ENCODE results near the gene POPDC2. TPM values are rescaled to one million over a fixed set of nuclear protein-coding genes. Genes with fewer than 3 reads are reported as not detected.

POPDC2 gene
- total and polyA plus RNA-seq, 2 donors (not counting 1 experiment from before 2014, with no cell fraction given) = 8.0 to 9.5 TPM

DNA sequence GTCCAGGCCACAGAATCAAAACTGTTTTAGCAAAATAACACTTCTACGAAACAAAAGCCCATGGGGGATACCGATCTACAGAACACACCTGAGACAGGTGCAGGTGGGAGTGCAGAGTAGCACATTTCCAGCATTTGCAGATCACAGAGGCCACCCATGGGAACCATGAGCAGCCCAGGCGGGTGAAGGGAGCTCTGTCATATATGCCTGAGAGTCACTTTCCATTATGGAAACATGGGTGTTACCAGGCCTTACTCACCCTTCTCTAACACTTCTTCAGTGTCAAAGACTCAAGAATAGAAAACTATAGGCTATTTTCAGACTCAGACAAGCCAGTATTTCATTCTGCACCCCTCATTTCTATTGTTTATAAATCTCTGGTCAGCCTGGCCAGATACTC is 59.2 kb downstream of the POPDC2 start:
- H3K4me2 ChIP-seq (replicated peaks; ENCODE audit: low read depth, low read length, poor library complexity, severe bottlenecking) = no peak overlapping the region
- WGBS (ENCODE audit: insufficient coverage) = 88% methylated on average over 3 of the region's 3 CpGs
- DNase-seq (no peak), ATAC-seq (ENCODE audit: low read depth) (no peak)
- H3K9me3 ChIP-seq (ENCODE audit: control extremely low read depth in 1 of 3, control insufficient read depth in 2 of 3, insufficient read depth in 1 of 3, low read length in 2 of 3) = no peaks in the 10 kb centered on the region
- TF ChIP-seq EZH2 (IDR thresholded peaks at IDR 0.05; ENCODE audit: borderline replicate concordance, insufficient read depth, low read depth, low read length, poor library complexity, severe bottlenecking) = no peak
- TF ChIP-seq, protein P1, sequence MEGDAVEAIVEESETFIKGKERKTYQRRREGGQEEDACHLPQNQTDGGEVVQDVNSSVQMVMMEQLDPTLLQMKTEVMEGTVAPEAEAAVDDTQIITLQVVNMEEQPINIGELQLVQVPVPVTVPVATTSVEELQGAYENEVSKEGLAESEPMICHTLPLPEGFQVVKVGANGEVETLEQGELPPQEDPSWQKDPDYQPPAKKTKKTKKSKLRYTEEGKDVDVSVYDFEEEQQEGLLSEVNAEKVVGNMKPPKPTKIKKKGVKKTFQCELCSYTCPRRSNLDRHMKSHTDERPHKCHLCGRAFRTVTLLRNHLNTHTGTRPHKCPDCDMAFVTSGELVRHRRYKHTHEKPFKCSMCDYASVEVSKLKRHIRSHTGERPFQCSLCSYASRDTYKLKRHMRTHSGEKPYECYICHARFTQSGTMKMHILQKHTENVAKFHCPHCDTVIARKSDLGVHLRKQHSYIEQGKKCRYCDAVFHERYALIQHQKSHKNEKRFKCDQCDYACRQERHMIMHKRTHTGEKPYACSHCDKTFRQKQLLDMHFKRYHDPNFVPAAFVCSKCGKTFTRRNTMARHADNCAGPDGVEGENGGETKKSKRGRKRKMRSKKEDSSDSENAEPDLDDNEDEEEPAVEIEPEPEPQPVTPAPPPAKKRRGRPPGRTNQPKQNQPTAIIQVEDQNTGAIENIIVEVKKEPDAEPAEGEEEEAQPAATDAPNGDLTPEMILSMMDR (IDR thresholded peaks at IDR 0.05) = no peak
- no peak overlapping the region for H3K27ac ChIP-seq (ENCODE audit: low read length in 2 of 2)
- ChIA-PET POLR2A (no interaction called here), CTCF (interaction anchor here (0.6 to 1.6 kb wide), 7 partner anchors 12 to 219 kb away, joined by 3 to 9 read pairs (median 4); partner anchors contain the start of gene ADPRH)
- Mint-ChIP-seq H3K27ac (no peak overlapping the region), H3K4me1 (peaks cover 32% of the 10 kb centered on the region), H3K27me3 (no peaks in the 10 kb centered on the region), H3K4me3 (no peak overlapping the region), H3K9me3 (ENCODE audit: insufficient read depth) (no peaks in the 10 kb centered on the region)
- H3K9ac ChIP-seq (ENCODE audit: low read length) = no peak overlapping the region
- H3K27me3 ChIP-seq (replicated peaks in 1 of 4; ENCODE audit: control extremely low read depth in 1 of 4, control insufficient read depth in 3 of 4, insufficient read depth in 4 of 4, low read length in 3 of 4) = no peaks in the 10 kb centered on the region
- H3K4me1 ChIP-seq (ENCODE audit: control insufficient read depth in 2 of 2, insufficient read depth in 2 of 2, low read length in 2 of 2) = peaks cover 4 to 10% of the 10 kb centered on the region in 2 donors
- H4K20me1 ChIP-seq (ENCODE audit: control insufficient read depth, insufficient read depth, low read length, poor library complexity, severe bottlenecking) = no peaks in the 10 kb centered on the region
- H2AFZ ChIP-seq (ENCODE audit: insufficient read depth, low read depth, low read length, poor library complexity, severe bottlenecking) = peak overlapping the region; percentile 14
- H3K36me3 ChIP-seq (replicated peaks in 1 of 2; ENCODE audit: control extremely low read depth in 1 of 2, control insufficient read depth in 1 of 2, extremely low read depth in 1 of 2, insufficient read depth in 2 of 2, low read length in 1 of 2) = no peaks in the 10 kb centered on the region
- H3K4me3 ChIP-seq (ENCODE audit: control extremely low read depth in 1 of 5, extremely low read depth in 1 of 5, insufficient read depth in 1 of 5, low read depth in 2 of 5, low read length in 4 of 5) = no peak overlapping the region
- no peaks in the 10 kb centered on the region for H3K79me2 ChIP-seq (ENCODE audit: control insufficient read depth, insufficient read depth, low read length)
- intact Hi-C loops (cut with micrococcal nuclease) = no loop called here

DNA sequence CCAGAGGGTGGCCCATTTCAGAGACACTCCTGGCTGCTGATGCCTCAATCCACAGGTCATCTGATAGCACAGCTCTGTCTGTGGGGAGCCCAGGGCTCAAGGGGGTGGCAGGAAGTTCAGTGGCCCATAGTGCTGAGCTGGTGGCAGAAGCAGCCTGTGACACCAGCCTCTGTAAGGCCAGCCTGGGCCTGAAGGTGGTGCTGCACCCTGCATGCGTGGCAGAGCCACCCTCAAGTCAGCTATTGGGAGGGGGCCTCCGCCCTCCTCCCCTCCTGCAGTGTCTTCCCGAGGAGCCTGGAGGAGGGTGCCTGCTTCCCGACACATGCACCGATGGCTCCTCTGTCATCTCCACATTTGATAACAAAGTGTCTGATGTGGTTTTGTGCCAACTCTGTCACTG is 59.7 kb downstream of the POPDC2 start:
- H3K4me3 Mint-ChIP-seq = no peak overlapping the region
- Histone ChIP-seq H3K27me3 (replicated peaks in 1 of 4; ENCODE audit: control extremely low read depth in 1 of 4, control insufficient read depth in 3 of 4, insufficient read depth in 4 of 4, low read length in 3 of 4) (no peaks in the 10 kb centered on the region), H3K36me3 (replicated peaks in 1 of 2; ENCODE audit: control extremely low read depth in 1 of 2, control insufficient read depth in 1 of 2, extremely low read depth in 1 of 2, insufficient read depth in 2 of 2, low read length in 1 of 2) (no peaks in the 10 kb centered on the region), H3K79me2 (ENCODE audit: control insufficient read depth, insufficient read depth, low read length) (no peaks in the 10 kb centered on the region), H4K20me1 (ENCODE audit: control insufficient read depth, insufficient read depth, low read length, poor library complexity, severe bottlenecking) (no peaks in the 10 kb centered on the region), H3K27ac (ENCODE audit: low read length in 2 of 2) (no peak overlapping the region), H3K4me2 (replicated peaks; ENCODE audit: low read depth, low read length, poor library complexity, severe bottlenecking) (no peak overlapping the region), H3K4me3 (ENCODE audit: control extremely low read depth in 1 of 5, extremely low read depth in 1 of 5, insufficient read depth in 1 of 5, low read depth in 2 of 5, low read length in 4 of 5) (no peak overlapping the region), H2AFZ (ENCODE audit: insufficient read depth, low read depth, low read length, poor library complexity, severe bottlenecking) (peak overlapping the region; percentile 14), H3K9ac (ENCODE audit: low read length) (no peak overlapping the region), H3K4me1 (ENCODE audit: control insufficient read depth in 2 of 2, insufficient read depth in 2 of 2, low read length in 2 of 2) (peaks cover 7 to 15% of the 10 kb centered on the region in 2 donors), H3K9me3 (ENCODE audit: control extremely low read depth in 1 of 3, control insufficient read depth in 2 of 3, insufficient read depth in 1 of 3, low read length in 2 of 3) (no peaks in the 10 kb centered on the region)
- H3K9me3 Mint-ChIP-seq (ENCODE audit: insufficient read depth) = no peaks in the 10 kb centered on the region
- no peaks in the 10 kb centered on the region for H3K27me3 Mint-ChIP-seq
- no peak for TF ChIP-seq EZH2 (IDR thresholded peaks at IDR 0.05; ENCODE audit: borderline replicate concordance, insufficient read depth, low read depth, low read length, poor library complexity, severe bottlenecking)
- TF ChIP-seq, protein P1 (IDR thresholded peaks at IDR 0.05) = peak; percentile 43
- DNase-seq (peak; percentile 52), ATAC-seq (ENCODE audit: low read depth) (peak; percentile 84)
- H3K27ac Mint-ChIP-seq = no peak overlapping the region
- ChIA-PET POLR2A (no interaction called here), CTCF (interaction anchor here (0.6 to 1.7 kb wide), 10 partner anchors 12 to 220 kb away, joined by 3 to 9 read pairs (median 4); partner anchors contain the start of genes ADPRH and COX17)
- intact Hi-C loops (cut with micrococcal nuclease) = no loop called here
- peaks cover 36% of the 10 kb centered on the region for H3K4me1 Mint-ChIP-seq
- 43% methylated on average over 3 of the region's 5 CpGs for WGBS (ENCODE audit: insufficient coverage)
